ENCODE measurements around the gene CDYL2.

DNA sequence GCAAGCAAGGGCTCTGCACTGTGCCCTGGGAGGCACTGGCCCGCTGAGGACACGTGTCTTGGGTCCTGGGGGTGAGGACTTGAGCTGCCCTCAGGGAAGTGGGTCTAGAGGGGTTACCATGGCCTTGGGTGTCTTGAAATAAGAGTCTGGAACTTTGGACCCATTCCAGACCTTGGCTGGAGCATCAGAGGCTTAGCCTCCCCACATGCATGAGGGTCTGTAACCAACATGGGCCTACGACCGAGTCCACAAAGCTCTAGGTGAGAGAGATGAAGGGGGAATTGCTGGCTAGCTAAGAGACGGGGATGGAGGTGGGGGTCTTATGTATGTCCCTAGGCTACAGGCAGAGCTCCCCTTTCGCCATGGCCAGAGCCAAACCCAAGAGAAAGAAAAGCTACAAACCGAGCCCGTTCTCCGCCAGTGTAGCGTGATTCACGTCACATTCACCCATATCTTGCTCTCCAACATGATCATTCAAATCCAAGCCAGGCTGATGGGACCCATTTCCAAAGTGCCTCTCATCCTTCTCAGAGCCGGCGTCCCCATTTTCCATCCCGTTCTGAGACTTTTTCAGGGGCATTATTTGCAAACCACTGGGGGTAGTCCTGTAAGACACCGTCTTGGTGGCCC, 120.1 kb downstream of the CDYL2 start:
- TF ChIP-seq CTCF (conservative IDR thresholded peaks at IDR 0.05) (no peak), ZFX (IDR thresholded peaks at IDR 0.05) (no peak)

Measured in C4-2B (cell line).